Subcutaneous adipose tissue (tissue), 4 donors: ENCODE results near the gene BLOC1S3. TPM values are rescaled to one million over a fixed set of nuclear protein-coding genes. Genes with fewer than 3 reads are reported as not detected.

Source experiments
- CTCF ChIP-seq: fragments of 450-650 bp; IDR thresholded peaks from one replicate; pipeline ENCODE4 v1.5.1; 2016; ENCODE audit warnings: low read depth, mild to moderate bottlenecking, control low read depth, antibody characterized with exemption, moderate library complexity
- total RNA-seq, 4 donors: library from RNA; depleted of rRNA; stranded (reverse); fragments of >200 nt; gene quantifications; one replicate each; pipeline ENCODE4 v1.1.0, GENCODE V29; 2016

BLOC1S3 gene
- total RNA-seq, 4 donors from 2014 or later = 1.3 to 19.2 (median 11.0) TPM

GRCh38 chr19:45179892-45180370, 1.3 kb downstream of the BLOC1S3 start:
- no peak for TF ChIP-seq CTCF

GRCh38 chr19:45180936-45181335, 2.4 kb downstream of the BLOC1S3 start:
- TF ChIP-seq CTCF = no peak

GRCh38 chr19:45182758-45183157, 4.2 kb downstream of the BLOC1S3 start:
- TF ChIP-seq CTCF = no peak

- TF ChIP-seq CTCF = no peak
Observed at GRCh38 chr19:45184115-45184514, 5.5 kb downstream of the BLOC1S3 start.

- TF ChIP-seq CTCF = no peak
Observed at GRCh38 chr19:45186509-45187334, 8.1 kb downstream of the BLOC1S3 start.

- TF ChIP-seq CTCF = no peak
Observed at GRCh38 chr19:45187421-45188100, 9.0 kb downstream of the BLOC1S3 start.

GRCh38 chr19:45189971-45190370, 11.4 kb downstream of the BLOC1S3 start:
- TF ChIP-seq CTCF = no peak
